ENCODE measurements around the gene ENOX1.
"Not testable (repeated sequence)": the region's sequence is repeated elsewhere in the genome, so short reads cannot be mapped to it uniquely, and the experiment has no call there.

Gene ENOX1

GRCh38 chr13:43786766-43787517 lies at the start of gene ENOX1:
TSS of gene ENOX1 (minus strand) at chr13:43786972.
- peak within 1 kb of the TSS; percentile 96 to 97 (median 96) for H3K4me3 Mint-ChIP-seq
- peaks cover 13% of the 10 kb centered on the region for H3K4me1 Mint-ChIP-seq
- H3K9me3 Mint-ChIP-seq = no peaks in the 10 kb centered on the region
- peak within 1 kb of the TSS; percentile 59 to 89 (median 76) for H3K27ac Mint-ChIP-seq
- H3K27me3 Mint-ChIP-seq (ENCODE audit: low read depth) = peaks cover 14% of the 10 kb centered on the region
- no peaks in the 10 kb centered on the region for H3K36me3 Mint-ChIP-seq (ENCODE audit: low read depth)
- TF ChIP-seq CTCF (IDR thresholded peaks at IDR 0.05; ENCODE audit: unreplicated experiment in 3 of 3) = peak in 1 of 3 experiments; percentile 27

- H3K4me1 Mint-ChIP-seq = no peaks in the 10 kb centered on the region
- H3K27ac Mint-ChIP-seq = no peak overlapping the region
- H3K27me3 Mint-ChIP-seq (ENCODE audit: low read depth) = no peaks in the 10 kb centered on the region
- H3K9me3 Mint-ChIP-seq = no peaks in the 10 kb centered on the region
- H3K36me3 Mint-ChIP-seq (ENCODE audit: low read depth) = no peaks in the 10 kb centered on the region
- no peak overlapping the region for H3K4me3 Mint-ChIP-seq
- no peak for TF ChIP-seq CTCF (IDR thresholded peaks at IDR 0.05; ENCODE audit: unreplicated experiment in 3 of 3)
Observed at GRCh38 chr13:43835701-43836100, 48.9 kb upstream of the ENOX1 start.

- TF ChIP-seq CTCF (IDR thresholded peaks at IDR 0.05; ENCODE audit: unreplicated experiment in 3 of 3) = no peak
- H3K36me3 Mint-ChIP-seq (ENCODE audit: low read depth) = no peaks in the 10 kb centered on the region
- no peak overlapping the region for H3K4me3 Mint-ChIP-seq
- H3K4me1 Mint-ChIP-seq = peaks cover 7% of the 10 kb centered on the region
- no peaks in the 10 kb centered on the region for H3K9me3 Mint-ChIP-seq
- H3K27ac Mint-ChIP-seq = no peak overlapping the region
- H3K27me3 Mint-ChIP-seq (ENCODE audit: low read depth) = no peaks in the 10 kb centered on the region
Observed at GRCh38 chr13:43831088-43831487, 44.3 kb upstream of the ENOX1 start.

- Mint-ChIP-seq H3K4me1 (peaks cover 7% of the 10 kb centered on the region), H3K4me3 (peak overlapping the region in 1 of 3 experiments; percentile 7), H3K36me3 (ENCODE audit: low read depth) (no peaks in the 10 kb centered on the region), H3K9me3 (no peaks in the 10 kb centered on the region), H3K27ac (peak overlapping the region; percentile 26 to 44 (median 37)), H3K27me3 (ENCODE audit: low read depth) (no peaks in the 10 kb centered on the region)
- TF ChIP-seq CTCF (IDR thresholded peaks at IDR 0.05; ENCODE audit: unreplicated experiment in 3 of 3) = no peak
Observed at GRCh38 chr13:43830497-43830881, 43.7 kb upstream of the ENOX1 start.

GRCh38 chr13:43824656-43825055 lies 37.9 kb upstream of the ENOX1 start:
- H3K4me1 Mint-ChIP-seq; H3K27ac Mint-ChIP-seq; H3K36me3 Mint-ChIP-seq (ENCODE audit: low read depth); H3K9me3 Mint-ChIP-seq; H3K4me3 Mint-ChIP-seq; H3K27me3 Mint-ChIP-seq (ENCODE audit: low read depth): not testable (repeated sequence)

- no peaks in the 10 kb centered on the region for H3K27me3 Mint-ChIP-seq (ENCODE audit: low read depth)
- no peaks in the 10 kb centered on the region for H3K4me1 Mint-ChIP-seq
- H3K4me3 Mint-ChIP-seq = no peak overlapping the region
- no peaks in the 10 kb centered on the region for H3K36me3 Mint-ChIP-seq (ENCODE audit: low read depth)
- H3K9me3 Mint-ChIP-seq = peaks cover 5% of the 10 kb centered on the region
- no peak for TF ChIP-seq CTCF (IDR thresholded peaks at IDR 0.05; ENCODE audit: unreplicated experiment in 3 of 3)
- H3K27ac Mint-ChIP-seq = no peak overlapping the region
Observed at GRCh38 chr13:43822969-43823368, 36.2 kb upstream of the ENOX1 start.
